Left ventricle myocardium inferior (tissue), 1 donor: ENCODE measurements around the gene DEDD. TPM values are rescaled to one million over a fixed set of nuclear protein-coding genes. Genes with fewer than 3 reads are reported as not detected.

Experiments used
- DNase-seq: peaks from one replicate; pipeline ENCODE4 v3.0.0-alpha.2; 2020
- H3K27ac ChIP-seq: fragments of 200-600 bp; replicated peaks from 2 replicates; pipeline ENCODE4 v1.8.0; 2021
- H3K27me3 ChIP-seq: fragments of 200-600 bp; 2 replicates; pipeline ENCODE4 v1.8.0; 2021; ENCODE audit warnings: low read depth
- H3K36me3 ChIP-seq: fragments of 200-600 bp; 2 replicates; pipeline ENCODE4 v1.8.0; 2021
- H3K4me1 ChIP-seq: fragments of 200-600 bp; 2 replicates; pipeline ENCODE4 v1.8.0; 2021
- H3K4me3 ChIP-seq: fragments of 200-600 bp; 2 replicates; pipeline ENCODE4 v1.8.0; 2021; ENCODE audit warnings: mild to moderate bottlenecking, moderate library complexity
- H3K9me3 ChIP-seq: fragments of 200-600 bp; replicated peaks from 2 replicates; pipeline ENCODE4 v1.8.0; 2021
- intact Hi-C: fragments of 100-400 bp; cut with micrococcal nuclease; formaldehyde crosslinking; loops from one replicate; pipeline ENCODE4 v1.11.0; 2022
- total RNA-seq: library from RNA; stranded (reverse); fragmentation: NEBNext Ultra II Directional; extraction: Animal tissue kit (Norgen Biotek cat#: 25700); gene quantifications from one replicate; pipeline ENCODE4 v1.2.1, GENCODE V29; 2021
- TF ChIP-seq, protein P1 (sequence below): fragments of 200-600 bp; IDR thresholded peaks from 2 replicates; pipeline ENCODE4 v1.8.0; 2021; ENCODE audit warnings: antibody characterized with exemption, mild to moderate bottlenecking, borderline replicate concordance
- donor health status: DM: no; HTN: yes; CAD: no; lungs with severe emphysema.

Gene DEDD
- total RNA-seq, 1 donor from 2014 or later, result 25.2 TPM

DNA sequence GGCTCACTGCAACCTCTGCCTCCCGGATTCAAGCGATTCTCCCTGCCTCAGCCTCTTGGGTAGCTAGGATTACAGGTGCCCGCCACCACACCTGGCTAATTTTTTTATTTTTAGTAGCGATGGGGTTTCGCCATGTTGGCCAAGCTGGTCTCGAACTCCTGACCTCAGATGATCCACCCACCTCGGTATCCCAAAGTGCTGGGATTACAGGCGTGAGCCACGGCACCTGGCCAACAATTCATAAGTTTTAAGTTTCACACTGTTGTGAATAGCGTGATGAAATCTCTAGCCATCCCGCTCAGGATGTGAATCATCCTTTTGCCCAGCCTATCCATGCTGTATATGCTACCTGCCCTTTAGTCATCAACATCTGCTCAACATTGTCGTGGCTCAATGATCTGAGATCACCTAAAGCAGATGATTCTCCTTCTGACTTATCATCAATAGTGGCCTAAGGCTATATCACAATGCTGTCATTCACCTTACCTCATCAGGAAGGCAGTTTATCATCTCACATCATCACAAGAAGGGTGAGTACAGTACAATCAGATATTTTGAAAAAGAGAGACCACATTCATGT lies 17.2 kb downstream of the DEDD start:
- H3K27me3 ChIP-seq, result no peaks in the 10 kb centered on the region
- H3K4me3 ChIP-seq, result no peak overlapping the region
- intact Hi-C loops, result no loop called here
- no peak overlapping the region for H3K27ac ChIP-seq
- H3K9me3 ChIP-seq, result no peaks in the 10 kb centered on the region
- TF ChIP-seq, protein P1, sequence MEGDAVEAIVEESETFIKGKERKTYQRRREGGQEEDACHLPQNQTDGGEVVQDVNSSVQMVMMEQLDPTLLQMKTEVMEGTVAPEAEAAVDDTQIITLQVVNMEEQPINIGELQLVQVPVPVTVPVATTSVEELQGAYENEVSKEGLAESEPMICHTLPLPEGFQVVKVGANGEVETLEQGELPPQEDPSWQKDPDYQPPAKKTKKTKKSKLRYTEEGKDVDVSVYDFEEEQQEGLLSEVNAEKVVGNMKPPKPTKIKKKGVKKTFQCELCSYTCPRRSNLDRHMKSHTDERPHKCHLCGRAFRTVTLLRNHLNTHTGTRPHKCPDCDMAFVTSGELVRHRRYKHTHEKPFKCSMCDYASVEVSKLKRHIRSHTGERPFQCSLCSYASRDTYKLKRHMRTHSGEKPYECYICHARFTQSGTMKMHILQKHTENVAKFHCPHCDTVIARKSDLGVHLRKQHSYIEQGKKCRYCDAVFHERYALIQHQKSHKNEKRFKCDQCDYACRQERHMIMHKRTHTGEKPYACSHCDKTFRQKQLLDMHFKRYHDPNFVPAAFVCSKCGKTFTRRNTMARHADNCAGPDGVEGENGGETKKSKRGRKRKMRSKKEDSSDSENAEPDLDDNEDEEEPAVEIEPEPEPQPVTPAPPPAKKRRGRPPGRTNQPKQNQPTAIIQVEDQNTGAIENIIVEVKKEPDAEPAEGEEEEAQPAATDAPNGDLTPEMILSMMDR, result no peak
- peaks cover 90% of the 10 kb centered on the region for H3K4me1 ChIP-seq
- DNase-seq, result no peak
- H3K36me3 ChIP-seq, result peaks cover 4% of the 10 kb centered on the region

DNA sequence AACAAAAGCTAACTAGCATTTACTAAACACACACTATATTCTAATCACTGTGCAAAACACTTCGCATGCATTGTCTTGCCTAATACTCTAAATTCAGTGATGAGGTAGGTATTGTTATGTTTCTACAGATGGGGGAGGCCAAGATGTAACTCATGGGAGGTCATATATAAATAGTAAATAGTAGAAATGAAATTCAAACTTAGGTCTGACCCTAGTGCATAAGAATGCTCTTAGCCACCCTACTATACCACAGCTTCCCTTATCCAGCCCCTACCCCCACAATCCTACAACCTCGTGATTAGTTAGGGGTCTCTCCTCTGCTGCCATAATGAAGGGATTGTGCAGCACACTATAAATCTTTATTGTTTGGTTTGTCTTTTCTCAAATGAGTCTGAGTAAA lies 17.9 kb downstream of the DEDD start:
- intact Hi-C loops, result no loop called here
- peaks cover 84% of the 10 kb centered on the region for H3K4me1 ChIP-seq
- no peak for DNase-seq
- TF ChIP-seq, protein P1, result no peak
- H3K36me3 ChIP-seq, result peaks cover 7% of the 10 kb centered on the region
- no peak overlapping the region for H3K27ac ChIP-seq
- no peaks in the 10 kb centered on the region for H3K9me3 ChIP-seq
- H3K27me3 ChIP-seq, result no peaks in the 10 kb centered on the region
- H3K4me3 ChIP-seq, result no peak overlapping the region

DNA sequence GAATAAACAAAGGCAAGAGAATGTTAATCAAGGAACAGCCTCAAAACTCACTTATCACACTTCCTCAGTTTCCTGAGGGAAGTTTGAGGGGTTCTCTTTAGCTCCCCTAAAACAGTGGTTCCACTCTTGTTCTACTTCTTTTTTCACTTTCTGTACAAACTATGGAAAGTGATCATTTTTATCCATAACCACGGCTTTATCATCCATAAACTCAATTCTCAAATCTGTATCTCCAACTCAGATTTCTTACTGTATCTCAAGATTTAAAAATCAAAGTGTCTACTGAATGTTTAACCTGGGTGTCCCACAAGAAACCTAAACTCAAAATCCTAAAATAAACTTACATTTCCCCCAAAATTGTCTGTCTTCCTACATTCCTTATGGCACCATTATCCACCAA lies 18.6 kb downstream of the DEDD start:
- no peak overlapping the region for H3K27ac ChIP-seq
- no peak overlapping the region for H3K4me3 ChIP-seq
- intact Hi-C loops, result no loop called here
- H3K36me3 ChIP-seq, result peaks cover 10% of the 10 kb centered on the region
- H3K27me3 ChIP-seq, result no peaks in the 10 kb centered on the region
- TF ChIP-seq, protein P1, result no peak
- H3K4me1 ChIP-seq, result peaks cover 77% of the 10 kb centered on the region
- no peak for DNase-seq
- H3K9me3 ChIP-seq, result no peaks in the 10 kb centered on the region

DNA sequence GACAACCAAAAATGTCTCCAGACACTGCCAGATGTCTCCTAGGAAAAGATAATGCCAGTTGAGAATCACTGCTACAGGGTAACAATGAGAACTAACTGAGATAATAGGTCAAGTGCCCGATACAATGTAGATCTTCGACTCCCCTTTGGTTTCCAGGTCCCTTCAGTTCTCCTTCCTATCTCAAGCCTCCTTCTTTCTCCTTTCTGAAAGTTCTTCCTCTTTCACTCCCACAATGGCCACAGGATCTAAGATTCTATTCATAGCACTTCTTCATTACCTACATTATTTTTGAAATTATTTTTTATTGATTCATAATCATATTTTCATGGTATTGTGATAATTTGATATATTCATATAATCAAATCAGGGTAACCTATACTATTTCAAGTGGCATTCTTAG lies 20.9 kb downstream of the DEDD start:
- intact Hi-C loops, result no loop called here
- H3K4me1 ChIP-seq, result peaks cover 53% of the 10 kb centered on the region
- no peak for DNase-seq
- H3K27me3 ChIP-seq, result no peaks in the 10 kb centered on the region
- peaks cover 10% of the 10 kb centered on the region for H3K36me3 ChIP-seq
- no peak overlapping the region for H3K4me3 ChIP-seq
- TF ChIP-seq, protein P1, result no peak
- H3K9me3 ChIP-seq, result no peaks in the 10 kb centered on the region
- no peak overlapping the region for H3K27ac ChIP-seq

DNA sequence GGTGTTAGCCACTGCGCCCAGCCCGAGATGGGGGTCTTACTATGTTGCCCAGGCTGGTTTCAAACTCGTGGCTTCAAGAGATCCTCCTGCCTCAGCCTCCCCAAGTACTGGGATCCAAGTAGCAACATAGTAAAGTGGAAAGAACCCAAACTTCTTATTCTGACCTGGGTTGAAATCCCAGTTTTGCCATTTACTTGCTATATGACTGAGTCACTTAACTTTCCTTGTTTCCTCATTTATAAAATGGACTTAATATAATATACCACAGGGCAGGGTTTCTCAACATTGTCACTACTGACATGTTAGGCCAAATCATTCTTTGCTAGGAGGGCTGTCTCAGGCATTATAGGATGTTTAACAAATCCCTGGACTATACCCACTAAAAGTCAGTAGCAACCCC lies 21.4 kb downstream of the DEDD start:
- H3K4me1 ChIP-seq, result peaks cover 49% of the 10 kb centered on the region
- H3K9me3 ChIP-seq, result no peaks in the 10 kb centered on the region
- H3K36me3 ChIP-seq, result peaks cover 10% of the 10 kb centered on the region
- no peak overlapping the region for H3K27ac ChIP-seq
- intact Hi-C loops, result no loop called here
- H3K4me3 ChIP-seq, result no peak overlapping the region
- TF ChIP-seq, protein P1, result no peak
- DNase-seq, result no peak
- no peaks in the 10 kb centered on the region for H3K27me3 ChIP-seq
